HL-60/S4 treated with phorbol 12-myristate 13-acetate at 8.2 ng/mL for 4 days and 3 days (cell line): ENCODE data around the gene POR.

Experiments used
- in situ Hi-C: fragments of 300-500 bp; cut with MboI; formaldehyde crosslinking; loops from 2 replicates; pipeline ENCODE4 v1.15.0; 2022; ENCODE audit warnings: low sequenced_read_pairs

POR gene

GRCh38 chr7:75914169-75914654 lies 743 bp upstream of the POR start:
- in situ Hi-C loops = no loop called here

GRCh38 chr7:75915416-75916156 lies 631 bp downstream of the POR start:
- in situ Hi-C loops = no loop called here

- in situ Hi-C loops = no loop called here
These were observed 1.3 kb downstream of the POR start for GRCh38 chr7:75916259-75916658.

- in situ Hi-C loops = no loop called here
These were observed 2.0 kb downstream of the POR start for GRCh38 chr7:75916685-75917634.

- in situ Hi-C loops = no loop called here
These were observed 5.6 kb downstream of the POR start for GRCh38 chr7:75920431-75921161.

GRCh38 chr7:75921479-75921878 lies 6.5 kb downstream of the POR start:
- in situ Hi-C loops = no loop called here

- in situ Hi-C loops = no loop called here
These were observed 8.1 kb downstream of the POR start for GRCh38 chr7:75922966-75923603.

GRCh38 chr7:75924256-75924655 lies 9.3 kb downstream of the POR start:
- in situ Hi-C loops = no loop called here

GRCh38 chr7:75924889-75925288 lies 9.9 kb downstream of the POR start:
- in situ Hi-C loops = no loop called here

GRCh38 chr7:75925717-75926435 lies 10.9 kb downstream of the POR start:
- in situ Hi-C loops = no loop called here

- in situ Hi-C loops = no loop called here
These were observed 13.6 kb downstream of the POR start for GRCh38 chr7:75928568-75928914.

- in situ Hi-C loops = no loop called here
These were observed 16.7 kb downstream of the POR start for GRCh38 chr7:75931680-75932079.

GRCh38 chr7:75937958-75938786 lies 23.2 kb downstream of the POR start:
- in situ Hi-C loops = no loop called here

- in situ Hi-C loops = no loop called here
These were observed 24.0 kb downstream of the POR start for GRCh38 chr7:75938921-75939320.

- in situ Hi-C loops = no loop called here
These were observed 28.9 kb downstream of the POR start for GRCh38 chr7:75943864-75944263.

- in situ Hi-C loops = no loop called here
These were observed 29.6 kb downstream of the POR start for GRCh38 chr7:75944507-75944906.

GRCh38 chr7:75945297-75946168 lies 30.6 kb downstream of the POR start:
- in situ Hi-C loops = no loop called here

- in situ Hi-C loops = no loop called here
These were observed 31.4 kb downstream of the POR start for GRCh38 chr7:75946207-75946855.
